ENCODE data around the gene SEMA3G. TPM values are rescaled to one million over a fixed set of nuclear protein-coding genes. Genes with fewer than 3 reads are reported as not detected.
A peak's percentile ranks its signal among the peaks of the same experiment; 100 is the strongest.

The SEMA3G gene
- total and polyA plus RNA-seq, 9 donors, result 10.8 to 20.3 (median 15.6) TPM

- H3K9me3 ChIP-seq (replicated peaks; ENCODE audit: control insufficient read depth, low read depth, low read length), result no peaks in the 10 kb centered on the region
- H3K4me3 ChIP-seq (ENCODE audit: low read length), result peak within 1 kb of the TSS; percentile 99
- peak within 1 kb of the TSS; percentile 90 for H3K27ac ChIP-seq (ENCODE audit: low read length)
- peaks cover 14% of the 10 kb centered on the region for H3K36me3 ChIP-seq (ENCODE audit: control insufficient read depth, insufficient read depth, low read length)
- 29% methylated on average over 13 of the region's 16 CpGs for WGBS (ENCODE audit: insufficient coverage)
- H3K27me3 ChIP-seq (ENCODE audit: control insufficient read depth, insufficient read depth, low read length), result no peaks in the 10 kb centered on the region
- DNase-seq, result peak; percentile 57
- H3K4me1 ChIP-seq (ENCODE audit: control insufficient read depth, insufficient read depth, low read length), result peaks cover 69% of the 10 kb centered on the region
These were observed 8.8 kb upstream of the SEMA3G start, which contains the start of gene TNNC1 for GRCh38 chr3:52453496-52454249. Gene TNNC1 (minus strand): TSS chr3:52454041. CDS start chr3:52454015, 26 bp downstream.

DNA sequence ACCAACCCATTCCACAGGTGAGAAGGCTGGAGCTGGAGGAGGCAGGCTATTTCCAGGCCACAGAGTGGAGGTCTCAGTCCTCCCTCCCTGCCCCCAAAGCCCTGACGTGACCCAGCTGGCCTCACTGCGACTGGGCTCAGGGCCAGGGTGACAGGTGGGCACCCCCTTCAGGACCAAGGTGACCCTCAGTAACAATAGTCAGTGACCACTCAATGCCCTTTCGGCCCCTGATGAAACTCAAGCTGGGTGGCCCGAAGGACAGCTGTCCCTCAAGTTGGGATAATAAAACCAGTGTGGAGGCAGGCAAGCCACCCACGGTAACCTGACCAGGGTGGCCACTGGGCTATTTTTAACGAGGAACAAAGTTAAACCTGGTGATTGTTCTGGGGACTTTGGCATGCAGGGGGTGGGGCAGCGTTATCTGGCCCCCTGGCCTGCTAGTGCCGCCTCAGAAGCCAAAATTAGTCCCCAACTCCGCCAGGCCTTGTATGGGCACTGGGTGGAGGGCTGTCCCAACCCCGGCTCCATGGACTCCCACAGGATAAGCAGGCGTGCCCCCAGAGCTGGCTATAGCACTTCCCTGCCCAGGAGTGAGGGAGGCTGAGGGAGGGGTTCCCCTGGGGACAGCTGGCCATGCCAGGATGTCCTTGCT lies 7.8 kb upstream of the SEMA3G start:
- Histone ChIP-seq H3K27me3 (ENCODE audit: control insufficient read depth, insufficient read depth, low read length) (no peaks in the 10 kb centered on the region), H3K27ac (ENCODE audit: low read length) (peak overlapping the region; percentile 77), H3K4me1 (ENCODE audit: control insufficient read depth, insufficient read depth, low read length) (peaks cover 69% of the 10 kb centered on the region), H3K4me3 (ENCODE audit: low read length) (peak overlapping the region; percentile 35), H3K36me3 (ENCODE audit: control insufficient read depth, insufficient read depth, low read length) (peaks cover 4% of the 10 kb centered on the region), H3K9me3 (replicated peaks; ENCODE audit: control insufficient read depth, low read depth, low read length) (no peaks in the 10 kb centered on the region)
- 50% methylated on average over 7 of the region's 11 CpGs for WGBS (ENCODE audit: insufficient coverage)
- DNase-seq, result peak; percentile 54

DNA sequence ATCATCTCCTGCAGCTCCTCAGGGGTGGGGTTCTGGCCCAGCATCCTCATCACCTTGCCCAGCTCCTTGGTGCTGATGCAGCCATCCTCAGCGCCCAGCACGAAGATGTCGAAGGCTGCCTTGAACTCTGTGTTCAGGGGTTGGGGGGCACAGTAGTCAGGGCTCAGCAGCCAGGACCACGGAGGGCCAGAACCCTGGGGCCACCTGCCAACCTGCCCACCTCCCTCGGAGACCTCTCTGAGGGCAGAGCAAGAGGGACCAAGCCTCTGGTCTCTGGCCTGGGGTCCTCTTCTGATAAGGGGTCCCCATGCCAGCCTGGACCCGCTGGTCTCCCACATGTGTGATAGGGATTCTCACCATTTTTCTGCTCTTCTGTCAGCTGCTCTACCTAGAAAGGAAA lies 7.2 kb upstream of the SEMA3G start:
- no peak for DNase-seq
- Histone ChIP-seq H3K4me1 (ENCODE audit: control insufficient read depth, insufficient read depth, low read length) (peaks cover 65% of the 10 kb centered on the region), H3K4me3 (ENCODE audit: low read length) (no peak overlapping the region), H3K9me3 (replicated peaks; ENCODE audit: control insufficient read depth, low read depth, low read length) (no peaks in the 10 kb centered on the region), H3K27me3 (ENCODE audit: control insufficient read depth, insufficient read depth, low read length) (no peaks in the 10 kb centered on the region), H3K36me3 (ENCODE audit: control insufficient read depth, insufficient read depth, low read length) (peaks cover 3% of the 10 kb centered on the region), H3K27ac (ENCODE audit: low read length) (peak overlapping the region; percentile 29)
- 100% methylated on average over 2 of the region's 6 CpGs for WGBS (ENCODE audit: insufficient coverage)

GRCh38 chr3:52451237-52452083 lies 6.6 kb upstream of the SEMA3G start:
- H3K27ac ChIP-seq (ENCODE audit: low read length), result no peak overlapping the region
- H3K4me3 ChIP-seq (ENCODE audit: low read length), result no peak overlapping the region
- no peaks in the 10 kb centered on the region for H3K9me3 ChIP-seq (replicated peaks; ENCODE audit: control insufficient read depth, low read depth, low read length)
- peaks cover 3% of the 10 kb centered on the region for H3K36me3 ChIP-seq (ENCODE audit: control insufficient read depth, insufficient read depth, low read length)
- no peak for DNase-seq
- H3K4me1 ChIP-seq (ENCODE audit: control insufficient read depth, insufficient read depth, low read length), result peaks cover 62% of the 10 kb centered on the region
- peaks cover 2% of the 10 kb centered on the region for H3K27me3 ChIP-seq (ENCODE audit: control insufficient read depth, insufficient read depth, low read length)
- WGBS (ENCODE audit: insufficient coverage), result 45% methylated on average over 11 of the region's 24 CpGs

DNA sequence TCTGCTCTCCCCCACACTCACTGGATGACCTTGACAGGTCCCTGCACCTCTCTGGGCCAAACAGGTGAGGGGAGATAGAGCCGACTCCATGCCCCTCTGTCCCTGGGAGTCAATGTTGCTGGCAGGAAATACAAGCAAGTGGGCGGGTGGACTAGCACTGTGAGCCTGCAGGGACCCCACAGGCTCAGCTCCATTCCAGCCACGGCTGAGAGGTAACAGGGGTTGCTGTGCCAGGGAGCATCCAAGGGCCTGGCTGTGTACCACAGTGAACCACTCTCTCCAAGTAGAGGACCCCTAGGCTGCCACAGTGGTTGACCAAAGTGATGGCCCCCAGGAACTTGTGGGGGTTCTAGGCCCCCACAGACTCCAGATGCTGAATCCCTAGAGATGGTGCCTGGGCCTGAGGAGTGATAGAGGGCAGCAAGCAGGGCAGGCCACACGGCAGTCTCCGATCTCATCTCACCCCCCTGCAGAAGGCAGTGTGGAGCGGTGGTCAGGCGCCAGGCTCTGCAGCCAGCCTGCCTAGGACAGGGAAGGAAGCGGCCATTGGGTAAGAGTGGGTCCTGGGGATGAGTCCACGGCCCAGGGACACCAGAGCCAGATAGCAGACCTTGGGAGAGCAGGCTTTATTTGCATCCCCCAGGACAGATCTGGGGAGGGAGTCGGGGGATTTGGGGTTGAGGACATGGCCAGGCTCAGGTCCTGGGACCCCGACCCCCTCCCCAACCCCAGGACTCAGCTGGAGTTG lies 5.8 kb upstream of the SEMA3G start:
- H3K9me3 ChIP-seq (replicated peaks; ENCODE audit: control insufficient read depth, low read depth, low read length), result no peaks in the 10 kb centered on the region
- no peak overlapping the region for H3K4me3 ChIP-seq (ENCODE audit: low read length)
- H3K27ac ChIP-seq (ENCODE audit: low read length), result peak overlapping the region; percentile 65
- H3K36me3 ChIP-seq (ENCODE audit: control insufficient read depth, insufficient read depth, low read length), result peaks cover 3% of the 10 kb centered on the region
- peaks cover 2% of the 10 kb centered on the region for H3K27me3 ChIP-seq (ENCODE audit: control insufficient read depth, insufficient read depth, low read length)
- WGBS (ENCODE audit: insufficient coverage), result 43% methylated on average over 3 of the region's 11 CpGs
- H3K4me1 ChIP-seq (ENCODE audit: control insufficient read depth, insufficient read depth, low read length), result peaks cover 58% of the 10 kb centered on the region
- no peak for DNase-seq

- Histone ChIP-seq H3K4me3 (ENCODE audit: low read length) (no peak overlapping the region), H3K27me3 (ENCODE audit: control insufficient read depth, insufficient read depth, low read length) (peaks cover 2% of the 10 kb centered on the region), H3K9me3 (replicated peaks; ENCODE audit: control insufficient read depth, low read depth, low read length) (no peaks in the 10 kb centered on the region), H3K27ac (ENCODE audit: low read length) (no peak overlapping the region), H3K36me3 (ENCODE audit: control insufficient read depth, insufficient read depth, low read length) (peaks cover 3% of the 10 kb centered on the region), H3K4me1 (ENCODE audit: control insufficient read depth, insufficient read depth, low read length) (peaks cover 61% of the 10 kb centered on the region)
- WGBS (ENCODE audit: insufficient coverage), result 61% methylated on average over 11 of the region's 12 CpGs
- no peak for DNase-seq
These were observed 2.8 kb upstream of the SEMA3G start for GRCh38 chr3:52447512-52448355.

DNA sequence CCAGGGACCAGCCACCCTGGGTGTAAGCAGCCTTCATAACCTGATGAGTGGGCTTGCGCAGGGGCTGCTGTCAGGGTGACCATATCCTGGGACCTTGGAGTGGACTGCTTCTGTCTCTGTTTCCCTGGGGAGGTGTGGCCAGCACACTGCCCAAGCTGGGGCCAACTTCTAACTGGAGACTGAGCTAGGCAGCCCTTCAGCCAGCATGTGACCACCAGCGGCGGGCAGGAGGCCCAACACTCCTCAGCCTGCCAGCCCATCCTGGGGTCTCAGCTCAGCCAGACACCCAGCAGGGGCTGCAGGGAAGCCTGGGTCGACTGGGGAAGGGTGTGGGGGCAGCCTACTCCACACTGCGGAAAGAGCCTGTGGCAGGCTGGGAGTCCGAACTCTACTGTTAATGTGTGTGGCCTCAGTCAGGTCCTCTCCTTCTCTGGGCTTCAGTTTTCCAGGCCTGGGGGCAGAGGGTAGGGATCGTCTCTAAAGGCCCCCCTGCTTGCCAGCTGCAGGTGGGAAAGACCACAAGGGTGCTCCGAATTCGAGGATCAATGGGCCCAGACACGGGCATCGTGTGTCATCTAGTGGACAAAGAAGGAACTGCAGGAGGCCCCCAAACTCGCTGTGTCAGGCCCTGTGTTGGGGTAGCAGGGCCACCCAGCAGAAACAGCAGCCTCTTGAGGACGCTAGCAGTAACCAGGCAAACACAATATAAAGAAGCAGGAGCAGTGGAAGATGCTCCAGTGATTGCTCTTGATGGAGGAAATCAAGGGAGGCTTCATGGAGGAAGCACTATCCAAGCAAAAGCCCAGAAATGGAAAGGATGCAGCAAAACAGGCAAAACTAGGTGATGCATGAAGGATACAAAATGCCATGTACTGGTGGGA lies 2.0 kb upstream of the SEMA3G start:
- 33% methylated on average over 6 of the region's 13 CpGs for WGBS (ENCODE audit: insufficient coverage)
- DNase-seq, result peak; percentile 68
- peaks cover under 1% of the 10 kb centered on the region for H3K36me3 ChIP-seq (ENCODE audit: control insufficient read depth, insufficient read depth, low read length)
- H3K4me3 ChIP-seq (ENCODE audit: low read length), result no peak overlapping the region
- H3K9me3 ChIP-seq (replicated peaks; ENCODE audit: control insufficient read depth, low read depth, low read length), result no peaks in the 10 kb centered on the region
- H3K27me3 ChIP-seq (ENCODE audit: control insufficient read depth, insufficient read depth, low read length), result peaks cover 2% of the 10 kb centered on the region
- H3K4me1 ChIP-seq (ENCODE audit: control insufficient read depth, insufficient read depth, low read length), result peaks cover 55% of the 10 kb centered on the region
- H3K27ac ChIP-seq (ENCODE audit: low read length), result no peak overlapping the region

DNA sequence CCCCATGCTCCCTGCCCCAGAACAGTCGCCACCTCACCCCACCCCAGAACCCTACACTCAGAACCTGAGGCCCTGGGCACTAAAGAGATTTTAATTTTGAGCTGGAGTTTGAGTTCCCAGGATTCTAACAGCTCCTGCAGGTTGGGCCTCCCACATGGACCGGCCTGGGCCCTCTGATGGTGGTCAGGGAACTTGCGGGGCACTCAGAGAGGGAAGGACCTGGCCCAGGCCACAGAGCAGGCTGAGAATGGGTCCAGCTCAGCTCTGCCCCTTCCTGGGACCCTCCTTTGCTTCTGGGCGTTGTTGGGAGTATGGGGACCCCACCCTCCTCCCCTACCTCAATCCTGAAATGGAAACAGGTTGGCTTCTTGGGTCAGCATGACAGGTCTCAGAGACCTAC lies 1.1 kb upstream of the SEMA3G start:
- 69% methylated on average over 3 of the region's 4 CpGs for WGBS (ENCODE audit: insufficient coverage)
- H3K4me1 ChIP-seq (ENCODE audit: control insufficient read depth, insufficient read depth, low read length), result peaks cover 53% of the 10 kb centered on the region
- H3K4me3 ChIP-seq (ENCODE audit: low read length), result no peak overlapping the region
- H3K27me3 ChIP-seq (ENCODE audit: control insufficient read depth, insufficient read depth, low read length), result peaks cover 2% of the 10 kb centered on the region
- H3K9me3 ChIP-seq (replicated peaks; ENCODE audit: control insufficient read depth, low read depth, low read length), result no peaks in the 10 kb centered on the region
- no peak overlapping the region for H3K27ac ChIP-seq (ENCODE audit: low read length)
- no peaks in the 10 kb centered on the region for H3K36me3 ChIP-seq (ENCODE audit: control insufficient read depth, insufficient read depth, low read length)
- no peak for DNase-seq

Data from muscle of leg (tissue), 11 donors.